Endothelial cell of umbilical vein (primary cell): ENCODE measurements around the gene KCNIP1. TPM values are rescaled to one million over a fixed set of nuclear protein-coding genes. Genes with fewer than 3 reads are reported as not detected.

Experiments
- BruUV-seq: library from RNA; stranded (reverse); fragments of 400-500 nt; replicated peaks from 2 replicates; lab custom pipeline; 2021; lab: Mats Ljungman, UMichigan
- CTCF ChIA-PET: fragments of 300-600, 350-600 bp; sonication (Branson Sonifier 250); formaldehyde crosslinking; loops from one replicate; lab custom pipeline; 2021; ENCODE audit warnings: antibody characterized with exemption, inconsistent platforms; lab: Charles Lee
- POLR2A ChIA-PET: fragments of 300-600, 350-600 bp; sonication (Branson Sonifier 250); formaldehyde crosslinking; loops from one replicate; lab custom pipeline; 2021; ENCODE audit warnings: antibody characterized with exemption, inconsistent platforms; lab: Charles Lee
- DNase-seq: peaks from one replicate; pipeline ENCODE4 v3.0.0-alpha.2; 2011; ENCODE audit warnings: low read depth, low spot score
- FAIRE-seq: peaks from 2 replicates; lab custom pipeline; 2011; peaks lifted over from hg19 to GRCh38; lab: Jason Lieb, UNC
- H2AFZ ChIP-seq: 2 replicates; pipeline ENCODE4 v1.6.0; 2012; ENCODE audit warnings: low read depth, low read length, control low read depth, inconsistent platforms
- H3K27ac ChIP-seq: 2 replicates; pipeline ENCODE4 v1.5.1; 2011; ENCODE audit warnings: low read depth, mild to moderate bottlenecking, control low read depth, low read length, moderate library complexity; ENCODE audit not compliant: insufficient read depth
- H3K27me3 ChIP-seq, 2 experiments: 2 replicates each; pipeline versions ENCODE4 v1.6.0 to v1.6.1; 2011; ENCODE audit warnings: low read length in 2 of 2, mixed read lengths in 1 of 2; ENCODE audit not compliant: control insufficient read depth in 2 of 2, insufficient read depth in 2 of 2
- H3K36me3 ChIP-seq, 2 experiments: 2 replicates in 1 of 2; 3 replicates in 1 of 2; pipeline ENCODE4 v1.5.1; 2011; ENCODE audit warnings: low read length in 2 of 2, mild to moderate bottlenecking in 1 of 2, moderate library complexity in 1 of 2; ENCODE audit not compliant: control insufficient read depth in 2 of 2, insufficient read depth in 2 of 2; ENCODE audit errors: extremely low read depth in 1 of 2
- H3K4me1 ChIP-seq: 3 replicates; pipeline ENCODE4 v1.5.1; 2011; ENCODE audit warnings: mild to moderate bottlenecking, low read length; ENCODE audit not compliant: control insufficient read depth, insufficient read depth; ENCODE audit errors: extremely low read depth
- H3K4me2 ChIP-seq: 2 replicates; pipeline ENCODE4 v1.6.1; 2011; ENCODE audit warnings: low read length, control low read depth, mixed read lengths; ENCODE audit not compliant: insufficient read depth
- H3K4me3 ChIP-seq, 3 experiments: fragments of 200-600 bp in 1 of 3; sonication (generic), shearing (Covaris generic) in 1 of 3; replicated peaks in 1 of 3; 2 replicates each; pipeline ENCODE4 v1.5.1; 2011 to 2016; ENCODE audit warnings: control low read depth in 3 of 3, low read length in 3 of 3, mild to moderate bottlenecking in 2 of 3, inconsistent platforms in 1 of 3, low read depth in 1 of 3, moderate library complexity in 1 of 3; ENCODE audit not compliant: insufficient read depth in 1 of 3
- H3K79me2 ChIP-seq: 2 replicates; pipeline ENCODE4 v1.6.0; 2012; ENCODE audit warnings: low read length, inconsistent platforms; ENCODE audit not compliant: control insufficient read depth, insufficient read depth
- H3K9ac ChIP-seq: replicated peaks from 2 replicates; pipeline ENCODE3; 2011; ENCODE audit warnings: low read length, control low read depth; ENCODE audit not compliant: insufficient read depth; ENCODE audit errors: extremely low read depth
- H3K9me1 ChIP-seq: replicated peaks from 3 replicates; pipeline ENCODE4 v1.6.0; 2011; ENCODE audit warnings: mild to moderate bottlenecking, low read length; ENCODE audit not compliant: control insufficient read depth, insufficient read depth; ENCODE audit errors: extremely low read depth
- H3K9me3 ChIP-seq: replicated peaks from 2 replicates; pipeline ENCODE4 v1.5.1; 2012; ENCODE audit warnings: low read length, inconsistent platforms; ENCODE audit not compliant: control insufficient read depth, insufficient read depth
- H4K20me1 ChIP-seq: replicated peaks from 2 replicates; pipeline ENCODE3; 2011; ENCODE audit warnings: mild to moderate bottlenecking, low read length; ENCODE audit not compliant: control insufficient read depth, insufficient read depth; ENCODE audit errors: extremely low read depth
- CTCF ChIP-seq, 2 donors: IDR thresholded peaks; 1 replicate in 1 of 2; 2 replicates in 1 of 2; pipeline ENCODE4 v1.5.1; 2011; ENCODE audit warnings: low read length in 2 of 2, mild to moderate bottlenecking in 2 of 2, moderate library complexity in 2 of 2, control low read depth in 1 of 2, inconsistent platforms in 1 of 2, low read depth in 1 of 2; ENCODE audit not compliant: insufficient read depth in 1 of 2; ENCODE audit errors: extremely low read depth in 1 of 2
- EZH2 ChIP-seq: IDR thresholded peaks from 2 replicates; pipeline ENCODE4 v1.6.1; 2012; ENCODE audit warnings: borderline replicate concordance, low read depth, mild to moderate bottlenecking, moderate library complexity, low read length, inconsistent platforms; ENCODE audit not compliant: severe bottlenecking
- FOS ChIP-seq: IDR thresholded peaks from 2 replicates; pipeline ENCODE4 v1.6.1; 2011; ENCODE audit warnings: mild to moderate bottlenecking, low read length, moderate library complexity, borderline replicate concordance; ENCODE audit not compliant: insufficient read depth
- GATA2 ChIP-seq: IDR thresholded peaks from 2 replicates; pipeline ENCODE4 v1.7.0; 2011; ENCODE audit warnings: low read depth, mild to moderate bottlenecking, moderate library complexity, mixed read lengths, low read length; ENCODE audit not compliant: insufficient read length, insufficient read depth
- JUN ChIP-seq: IDR thresholded peaks from 2 replicates; pipeline ENCODE4 v1.6.1; 2011; ENCODE audit warnings: borderline replicate concordance, low read depth; ENCODE audit not compliant: insufficient read length, insufficient read depth
- MYC ChIP-seq: IDR thresholded peaks from one replicate; pipeline ENCODE4 v1.6.1; 2011; ENCODE audit warnings: mild to moderate bottlenecking, low read depth, low read length
- POLR2A ChIP-seq: IDR thresholded peaks from 2 replicates; pipeline ENCODE4 v1.6.1; 2012; ENCODE audit warnings: low read depth, mild to moderate bottlenecking, control low read depth, low read length
- POLR2AphosphoS5 ChIP-seq: IDR thresholded peaks from 2 replicates; pipeline ENCODE4 v1.6.1; 2012; ENCODE audit warnings: low read depth, mild to moderate bottlenecking, control low read depth, low read length, moderate library complexity; ENCODE audit not compliant: insufficient read depth
- dilution Hi-C: fragments of 300-500 bp; cut with MboI; formaldehyde crosslinking; loops from one replicate; pipeline ENCODE4 v1.15.0; 2019; ENCODE audit warnings: low sequenced_read_pairs; ENCODE audit not compliant: extremely low pct_ligation_motif_present
- intact Hi-C: fragments of 100-400 bp; cut with micrococcal nuclease; formaldehyde crosslinking; loops from one replicate; pipeline ENCODE4 v1.10.0; 2022
- polyA plus RNA-seq, 4 experiments: library from polyadenylated mRNA; depleted of rRNA in 3 of 4; stranded (reverse) in 3 of 4; unstranded in 1 of 4; fragments of >200 nt; gene quantifications; 2 replicates each; pipeline versions ENCODE4 v1.2.1 to v1.2.3, GENCODE V29; 2011 to 2012; ENCODE audit warnings: missing spikeins in 1 of 4
- total RNA-seq: library from RNA; stranded (reverse); gene quantifications from 2 replicates; pipeline ENCODE4 v1.2.3, GENCODE V29; 2021
- TF ChIP-seq, protein P1 (sequence below): IDR thresholded peaks from 2 replicates; pipeline ENCODE4 v1.6.1; 2011; ENCODE audit not compliant: insufficient read depth, insufficient read length

KCNIP1 gene
- total and polyA plus RNA-seq, 2 donors (not counting 3 experiments of a cell fraction or from before 2014, with no cell fraction given): 0.15 TPM; not detected in 1

- ChIA-PET POLR2A (no interaction called here), CTCF (interaction anchor here (0.7 to 13.5 kb wide), 12 partner anchors 10 to 598 kb away, joined by 4 to 452 read pairs (median 12); partner anchors contain the start of gene GABRP)
- no peak for DNase-seq
- Histone ChIP-seq H2AFZ (peak overlapping the region; percentile 87), H3K27ac (no peak overlapping the region), H3K9me3 (no peaks in the 10 kb centered on the region), H3K36me3 (no peaks in the 10 kb centered on the region), H4K20me1 (no peaks in the 10 kb centered on the region), H3K9ac (no peak overlapping the region), H3K9me1 (no peaks in the 10 kb centered on the region), H3K27me3 (peaks cover 0 to 1% of the 10 kb centered on the region in 2 experiments), H3K4me2 (no peak overlapping the region), H3K4me3 (no peak overlapping the region), H3K79me2 (no peaks in the 10 kb centered on the region), H3K4me1 (peaks cover 6% of the 10 kb centered on the region)
- dilution Hi-C loops (no loop called here), intact Hi-C loops (loop anchor here (1.0 to 5.0 kb wide), 8 partner anchors 47 to 598 kb away; no protein-coding TSS in a partner anchor)
- no peak for FAIRE-seq
- no peak for TF ChIP-seq GATA2
- TF ChIP-seq JUN: no peak
- no peak for TF ChIP-seq FOS
- no peak for TF ChIP-seq MYC
- TF ChIP-seq, protein P1, sequence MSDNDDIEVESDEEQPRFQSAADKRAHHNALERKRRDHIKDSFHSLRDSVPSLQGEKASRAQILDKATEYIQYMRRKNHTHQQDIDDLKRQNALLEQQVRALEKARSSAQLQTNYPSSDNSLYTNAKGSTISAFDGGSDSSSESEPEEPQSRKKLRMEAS: no peak
- no peak for TF ChIP-seq CTCF (IDR thresholded peaks at IDR 0.05; ENCODE audit: extremely low read depth in 1 of 2, insufficient read depth in 1 of 2, low read depth in 1 of 2, low read length in 2 of 2)
- TF ChIP-seq POLR2AphosphoS5: no peak
- no peak for TF ChIP-seq EZH2
- no peak for TF ChIP-seq POLR2A
- BruUV-seq: no TSS peak
Measured at GRCh38 chr5:170743876-170744212, 240.0 kb downstream of the KCNIP1 start.
